ENCODE results near the gene CRACDL. TPM values are rescaled to one million over a fixed set of nuclear protein-coding genes. Genes with fewer than 3 reads are reported as not detected.

CRACDL gene
- polyA plus RNA-seq, 1 donor (not counting 4 experiments of a cell fraction or from before 2014, with no cell fraction given): 1.6 TPM

- Histone ChIP-seq H3K9me3 (ENCODE audit: control insufficient read depth, low read depth, low read length) (no peaks in the 10 kb centered on the region), H2AFZ (ENCODE audit: control insufficient read depth, low read length) (no peak overlapping the region), H3K4me2 (ENCODE audit: control insufficient read depth, extremely low read depth, insufficient read depth, low read depth, low read length) (no peak overlapping the region), H3K27me3 (ENCODE audit: control insufficient read depth, extremely low read depth, insufficient read depth, low read length) (no peaks in the 10 kb centered on the region), H3K36me3 (ENCODE audit: control insufficient read depth in 2 of 2, extremely low read depth in 1 of 2, insufficient read depth in 2 of 2, low read length in 2 of 2) (peaks cover 0 to 1% of the 10 kb centered on the region in 2 experiments), H3K4me1 (ENCODE audit: control insufficient read depth, extremely low read depth, insufficient read depth, low read length) (no peaks in the 10 kb centered on the region), H3K9me1 (ENCODE audit: control insufficient read depth, extremely low read depth, insufficient read depth, low read length) (no peaks in the 10 kb centered on the region), H3K79me2 (ENCODE audit: control insufficient read depth, insufficient read depth, low read length) (no peaks in the 10 kb centered on the region), H3K4me3 (ENCODE audit: control insufficient read depth in 2 of 3, extremely low read depth in 1 of 3, insufficient read depth in 2 of 3, low read depth in 1 of 3, low read length in 3 of 3) (no peak overlapping the region), H3K27ac (ENCODE audit: control insufficient read depth, insufficient read depth, low read length) (no peak overlapping the region), H4K20me1 (ENCODE audit: control insufficient read depth, extremely low read depth, insufficient read depth, low read length) (no peaks in the 10 kb centered on the region), H3K9ac (ENCODE audit: control insufficient read depth, extremely low read depth, insufficient read depth, low read length) (no peak overlapping the region)
- dilution Hi-C loops (cut with MboI; ENCODE audit: extremely low pct_ligation_motif_present, low sequenced_read_pairs): no loop called here
- DNase-seq (ENCODE audit: low read depth, low spot score) (no peak), FAIRE-seq (no peak)
- TF ChIP-seq EZH2 (IDR thresholded peaks at IDR 0.05; ENCODE audit: low read length): no peak
- TF ChIP-seq CTCF (optimal IDR thresholded peaks at IDR 0.05 in 1 of 3, IDR thresholded peaks at IDR 0.05 in 1 of 3, conservative IDR thresholded peaks at IDR 0.05 in 1 of 3; ENCODE audit: extremely low read depth in 1 of 3, insufficient read depth in 2 of 3, low read length in 3 of 3): no peak
Measured at GRCh38 chr2:98833917-98834263, 102.1 kb downstream of the CRACDL start.

- Histone ChIP-seq H3K4me2 (ENCODE audit: control insufficient read depth, extremely low read depth, insufficient read depth, low read depth, low read length) (no peak overlapping the region), H3K9me3 (ENCODE audit: control insufficient read depth, low read depth, low read length) (no peaks in the 10 kb centered on the region), H3K4me1 (ENCODE audit: control insufficient read depth, extremely low read depth, insufficient read depth, low read length) (no peaks in the 10 kb centered on the region), H4K20me1 (ENCODE audit: control insufficient read depth, extremely low read depth, insufficient read depth, low read length) (no peaks in the 10 kb centered on the region), H3K9ac (ENCODE audit: control insufficient read depth, extremely low read depth, insufficient read depth, low read length) (no peak overlapping the region), H3K36me3 (ENCODE audit: control insufficient read depth in 2 of 2, extremely low read depth in 1 of 2, insufficient read depth in 2 of 2, low read length in 2 of 2) (peaks cover 0 to 1% of the 10 kb centered on the region in 2 experiments), H2AFZ (ENCODE audit: control insufficient read depth, low read length) (no peak overlapping the region), H3K9me1 (ENCODE audit: control insufficient read depth, extremely low read depth, insufficient read depth, low read length) (no peaks in the 10 kb centered on the region), H3K27me3 (ENCODE audit: control insufficient read depth, extremely low read depth, insufficient read depth, low read length) (no peaks in the 10 kb centered on the region), H3K79me2 (ENCODE audit: control insufficient read depth, insufficient read depth, low read length) (no peaks in the 10 kb centered on the region), H3K27ac (ENCODE audit: control insufficient read depth, insufficient read depth, low read length) (no peak overlapping the region), H3K4me3 (ENCODE audit: control insufficient read depth in 2 of 3, extremely low read depth in 1 of 3, insufficient read depth in 2 of 3, low read depth in 1 of 3, low read length in 3 of 3) (no peak overlapping the region)
- TF ChIP-seq EZH2 (IDR thresholded peaks at IDR 0.05; ENCODE audit: low read length): no peak
- TF ChIP-seq CTCF (optimal IDR thresholded peaks at IDR 0.05 in 1 of 3, IDR thresholded peaks at IDR 0.05 in 1 of 3, conservative IDR thresholded peaks at IDR 0.05 in 1 of 3; ENCODE audit: extremely low read depth in 1 of 3, insufficient read depth in 2 of 3, low read length in 3 of 3): no peak
- FAIRE-seq (no peak), DNase-seq (ENCODE audit: low read depth, low spot score) (no peak)
- dilution Hi-C loops (cut with MboI; ENCODE audit: extremely low pct_ligation_motif_present, low sequenced_read_pairs): no loop called here
Measured at GRCh38 chr2:98833172-98833916, 102.7 kb downstream of the CRACDL start.

Measured in keratinocyte (primary cell).